Retinal pigment epithelial cell (primary cell): ENCODE results near the gene OSBPL9.

Experiments
- DNase-seq: peaks from one replicate; pipeline ENCODE4 v3.0.0-alpha.2; 2010; ENCODE audit warnings: low read depth
- H3K4me3 ChIP-seq: 2 replicates; pipeline ENCODE4 v1.5.1; 2011; ENCODE audit warnings: mild to moderate bottlenecking, low read length, control low read depth, moderate library complexity
- CTCF ChIP-seq: conservative IDR thresholded peaks from 2 replicates; pipeline ENCODE4 v1.5.1; 2011; ENCODE audit warnings: low read depth, low read length, control low read depth, inconsistent platforms

Gene OSBPL9

GRCh38 chr1:51620470-51620869 is 3.6 kb downstream of the OSBPL9 start:
- TF ChIP-seq CTCF: no peak
- no peak overlapping the region for H3K4me3 ChIP-seq
- no peak for DNase-seq

- no peak for TF ChIP-seq CTCF
- H3K4me3 ChIP-seq: no peak overlapping the region
- DNase-seq: no peak
These were observed 4.3 kb downstream of the OSBPL9 start for GRCh38 chr1:51621161-51621560.

- no peak for DNase-seq
- TF ChIP-seq CTCF: no peak
- H3K4me3 ChIP-seq: no peak overlapping the region
These were observed 5.1 kb downstream of the OSBPL9 start for GRCh38 chr1:51621841-51622454.

GRCh38 chr1:51622455-51622913 is 5.6 kb downstream of the OSBPL9 start:
- H3K4me3 ChIP-seq: no peak overlapping the region
- no peak for DNase-seq
- no peak for TF ChIP-seq CTCF

GRCh38 chr1:51623025-51623424 is 6.1 kb downstream of the OSBPL9 start:
- no peak overlapping the region for H3K4me3 ChIP-seq
- no peak for TF ChIP-seq CTCF
- DNase-seq: no peak

GRCh38 chr1:51623450-51623849 is 6.6 kb downstream of the OSBPL9 start:
- H3K4me3 ChIP-seq: no peak overlapping the region
- DNase-seq: no peak
- no peak for TF ChIP-seq CTCF

GRCh38 chr1:51624855-51625254 is 8.0 kb downstream of the OSBPL9 start:
- no peak for DNase-seq
- H3K4me3 ChIP-seq: no peak overlapping the region
- TF ChIP-seq CTCF: no peak
